ENCODE data around the gene OOSP4B.
"Not testable (repeated sequence)": the region's sequence is repeated elsewhere in the genome, so short reads cannot be mapped to it uniquely, and the experiment has no call there.

OOSP4B gene

GRCh38 chr11:60059521-60060240, 42.7 kb downstream of the OOSP4B start:
- DNase-seq (ENCODE audit: low read depth), result no peak

GRCh38 chr11:60064111-60064510, 47.1 kb downstream of the OOSP4B start:
- DNase-seq (ENCODE audit: low read depth), result no peak

- no peak for DNase-seq (ENCODE audit: low read depth)
Measured at GRCh38 chr11:60065801-60066200, 48.8 kb downstream of the OOSP4B start.

- DNase-seq (ENCODE audit: low read depth), result no peak
Measured at GRCh38 chr11:60069450-60069849, 52.5 kb downstream of the OOSP4B start.

- DNase-seq (ENCODE audit: low read depth), result not testable (repeated sequence)
Measured at GRCh38 chr11:60071644-60072043, 54.7 kb downstream of the OOSP4B start.

- DNase-seq (ENCODE audit: low read depth), result no peak
Measured at GRCh38 chr11:60077216-60077817, 60.3 kb downstream of the OOSP4B start.

- DNase-seq (ENCODE audit: low read depth), result no peak
Measured at GRCh38 chr11:60077981-60078380, 61.0 kb downstream of the OOSP4B start.

GRCh38 chr11:60078745-60079144, 61.8 kb downstream of the OOSP4B start:
- DNase-seq (ENCODE audit: low read depth), result no peak

- DNase-seq (ENCODE audit: low read depth), result no peak
Measured at GRCh38 chr11:60080535-60080934, 63.6 kb downstream of the OOSP4B start.
